GDM1 (cell line): ENCODE results near the gene PDE1C.

Experiments
- DNase-seq: peaks from one replicate; lab custom pipeline; 2025; lab: John Stamatoyannopoulos, UW

PDE1C gene

DNA sequence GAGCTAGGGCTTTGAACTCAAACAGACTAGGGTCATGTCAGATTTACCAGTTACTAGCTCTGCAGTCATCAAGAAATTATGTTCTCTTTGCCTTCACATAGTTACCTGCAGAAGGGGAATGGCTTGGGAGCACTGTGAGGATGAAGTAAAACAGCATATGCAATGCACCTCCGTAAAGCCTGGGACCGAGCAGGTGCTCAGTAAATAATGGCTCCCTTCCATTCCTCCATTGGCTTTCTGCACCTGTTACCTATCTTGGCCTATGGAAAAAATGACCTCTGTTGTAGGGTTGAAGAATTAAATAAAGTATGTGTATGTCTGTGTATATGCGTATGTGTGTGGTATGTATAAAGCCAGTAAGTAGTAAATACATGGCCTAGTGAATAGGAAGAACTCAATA lies 78.8 kb downstream of the PDE1C start:
- DNase-seq: no peak

DNA sequence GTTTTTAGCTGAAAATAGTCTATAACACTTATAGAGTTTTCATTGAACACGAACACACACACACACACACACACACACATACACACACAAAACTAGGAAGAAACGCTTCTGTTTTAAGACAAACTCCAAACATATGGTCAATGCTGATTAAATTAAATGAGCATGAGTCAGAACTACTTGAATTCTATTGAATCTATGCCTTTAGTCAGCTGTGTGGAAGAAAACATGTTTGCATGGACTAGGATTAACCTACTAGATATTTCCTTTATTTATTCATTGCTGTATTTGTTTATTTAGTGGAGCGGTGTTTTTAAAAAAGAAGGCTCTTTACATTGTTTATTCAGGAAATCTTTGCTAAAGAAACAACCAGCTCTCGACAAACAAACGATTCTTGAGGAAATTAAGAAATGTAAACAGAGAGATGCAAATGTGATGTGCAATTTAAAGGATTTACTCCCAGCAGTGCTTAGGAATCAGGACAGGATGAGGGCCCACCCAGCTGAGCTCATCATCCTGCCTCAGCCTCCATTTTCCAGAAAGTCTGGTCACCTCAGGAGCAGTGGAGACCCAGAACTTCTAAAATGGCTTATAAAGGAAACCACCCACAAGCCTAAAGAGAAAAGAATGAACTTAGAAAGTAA lies 83.2 kb downstream of the PDE1C start:
- no peak for DNase-seq

DNA sequence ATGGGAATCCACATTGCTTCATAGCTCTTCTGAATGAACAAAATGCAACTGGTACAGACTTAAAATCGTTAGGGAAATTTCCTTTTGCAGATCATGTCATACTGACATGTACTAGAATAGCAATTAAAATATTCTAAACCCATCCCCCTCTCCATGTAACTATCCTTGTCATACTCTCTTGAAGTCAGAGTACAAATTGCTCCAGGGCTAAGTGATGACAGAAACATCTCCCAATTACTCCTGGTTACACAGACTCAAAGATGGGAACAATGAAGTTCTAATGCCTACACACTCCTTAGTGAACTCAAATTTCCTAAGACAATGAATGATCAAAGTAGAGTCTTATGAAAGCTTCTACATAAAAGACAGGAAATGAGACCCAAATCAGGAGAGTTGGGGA lies 87.2 kb downstream of the PDE1C start:
- DNase-seq: no peak

DNA sequence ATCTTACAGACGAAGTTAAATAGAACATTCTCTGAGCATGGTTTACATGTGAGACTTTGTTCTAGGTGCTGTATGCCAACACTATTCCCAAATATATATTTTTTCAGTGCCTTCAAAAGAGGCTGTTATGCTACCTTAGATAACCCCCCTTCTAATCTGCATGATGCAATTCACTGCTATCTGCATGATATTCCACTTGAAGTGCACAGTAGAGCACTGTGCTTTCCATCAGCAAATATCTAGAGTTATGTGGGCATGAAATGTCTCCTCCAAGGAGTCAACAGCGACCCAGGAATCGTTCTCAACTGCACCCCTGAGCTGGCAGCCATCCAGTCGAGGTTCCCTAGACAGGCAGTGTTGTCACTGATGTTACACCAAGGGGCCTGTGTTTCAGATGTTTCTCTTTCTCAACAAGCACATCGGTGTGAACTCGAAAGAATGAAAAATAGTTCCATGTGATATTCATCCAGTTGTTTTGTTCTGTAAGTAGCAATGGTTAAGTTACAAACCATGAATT lies 88.3 kb downstream of the PDE1C start:
- no peak for DNase-seq

DNA sequence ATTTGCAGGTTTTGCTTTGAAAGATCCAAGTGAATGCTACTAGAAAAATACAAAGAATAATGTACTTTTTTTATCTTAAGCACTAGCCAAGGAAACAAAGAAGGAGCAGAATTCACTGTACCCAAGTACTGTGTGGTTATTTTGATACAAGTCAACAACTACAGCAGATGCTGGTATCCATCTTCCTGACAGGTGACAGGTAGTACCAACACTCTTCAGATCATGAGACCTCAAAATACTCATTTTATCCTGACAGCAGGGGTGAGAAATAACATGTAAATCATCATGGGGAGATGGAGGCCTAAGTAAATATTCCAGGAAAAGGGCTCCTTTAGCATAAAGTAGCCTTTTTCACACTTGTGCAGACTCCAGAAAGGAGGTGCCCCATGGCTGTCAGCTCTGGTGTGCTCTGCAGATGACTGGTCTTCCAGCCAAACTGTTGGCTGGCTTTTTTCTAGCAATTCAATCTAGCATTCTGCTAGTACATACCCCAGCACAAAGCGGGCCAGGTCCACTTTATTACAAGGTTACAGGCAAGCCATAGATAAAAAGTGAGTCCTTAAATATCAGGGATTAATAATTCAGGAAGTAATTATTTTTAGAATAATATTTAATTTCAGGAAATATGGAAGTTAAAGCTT lies 90.4 kb downstream of the PDE1C start:
- no peak for DNase-seq

DNA sequence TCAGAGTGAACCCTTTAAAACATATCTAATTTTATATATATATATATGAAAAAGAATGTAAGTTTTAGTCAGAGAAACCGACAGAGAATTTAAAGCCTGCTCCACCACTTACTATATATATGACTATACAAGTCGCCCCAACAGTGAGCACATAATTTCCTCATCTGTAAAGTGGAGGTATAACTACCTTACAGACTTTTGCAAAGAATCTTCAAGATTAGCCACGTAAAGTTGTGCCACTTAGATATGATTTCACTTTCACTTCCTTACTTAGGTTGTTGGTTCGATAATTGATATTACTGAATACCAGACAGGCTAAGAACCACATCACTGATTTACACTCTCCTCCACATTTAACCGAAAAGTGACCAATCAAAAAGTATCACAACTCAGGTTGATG lies 94.7 kb downstream of the PDE1C start:
- no peak for DNase-seq

DNA sequence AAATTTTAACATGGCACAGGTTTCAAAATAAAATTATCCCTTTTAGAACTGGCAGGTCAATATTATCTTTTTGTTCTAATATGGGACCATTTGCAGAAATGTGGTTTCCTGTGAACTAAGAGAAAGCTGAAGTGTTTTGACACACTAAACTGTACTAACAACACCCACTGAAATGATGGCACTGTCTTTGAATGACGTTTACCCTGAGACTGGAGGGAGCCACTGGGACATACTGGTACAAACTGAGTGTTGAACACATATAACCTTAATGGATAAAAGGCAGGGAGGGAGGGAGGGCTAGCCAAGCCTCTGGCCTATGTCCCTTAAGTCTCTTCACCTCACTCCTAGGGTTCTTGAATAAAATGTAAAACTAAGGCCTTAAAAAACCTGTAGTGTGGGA lies 95.9 kb downstream of the PDE1C start:
- no peak for DNase-seq

DNA sequence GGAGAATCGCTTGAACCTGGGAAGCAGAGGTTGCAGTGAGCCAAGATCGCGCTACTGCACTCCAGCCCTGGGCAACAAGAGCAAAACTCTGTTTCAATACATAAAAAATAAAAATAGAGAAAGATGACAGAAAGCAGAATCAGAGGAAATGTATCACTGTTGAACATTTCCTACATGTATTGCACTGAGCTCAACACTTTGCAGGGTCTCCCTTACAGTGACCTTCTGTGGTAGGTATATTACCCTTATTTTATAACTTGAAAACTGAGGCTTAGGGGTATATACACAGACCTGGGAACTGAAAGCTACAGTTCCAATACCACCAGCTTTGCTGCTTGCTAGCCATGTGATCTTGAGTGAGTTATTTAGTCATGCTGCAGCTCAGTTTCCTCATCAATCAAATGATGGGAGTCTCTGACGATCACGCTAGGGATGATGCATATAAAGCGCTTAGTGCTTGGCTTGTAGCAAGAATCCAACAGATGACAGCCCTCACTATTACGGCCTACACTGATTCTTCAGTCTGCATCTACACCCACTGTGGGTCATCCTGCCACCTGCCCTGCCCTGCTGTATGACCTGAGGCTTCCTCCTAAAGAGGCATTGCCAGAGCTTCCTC lies 99.0 kb downstream of the PDE1C start:
- DNase-seq: no peak

DNA sequence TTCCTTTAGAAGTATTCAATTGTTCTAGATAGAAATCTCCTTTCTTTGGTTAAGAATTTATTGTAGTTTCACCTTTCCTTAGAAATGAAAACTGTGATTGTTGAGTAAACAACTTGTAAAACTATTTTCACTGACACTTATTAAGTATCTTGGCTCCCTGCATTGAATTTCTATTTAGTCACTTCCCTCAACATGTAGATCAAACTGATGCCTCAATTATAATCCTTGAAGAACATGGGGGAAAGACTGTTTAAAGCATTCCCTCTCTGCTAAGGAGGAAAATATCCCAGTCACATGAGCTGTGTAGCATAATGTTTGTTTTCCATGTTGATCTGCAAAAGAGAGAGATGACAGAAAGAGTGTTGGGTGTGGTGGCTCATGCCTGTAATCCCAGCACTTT lies 99.7 kb downstream of the PDE1C start:
- DNase-seq: no peak

DNA sequence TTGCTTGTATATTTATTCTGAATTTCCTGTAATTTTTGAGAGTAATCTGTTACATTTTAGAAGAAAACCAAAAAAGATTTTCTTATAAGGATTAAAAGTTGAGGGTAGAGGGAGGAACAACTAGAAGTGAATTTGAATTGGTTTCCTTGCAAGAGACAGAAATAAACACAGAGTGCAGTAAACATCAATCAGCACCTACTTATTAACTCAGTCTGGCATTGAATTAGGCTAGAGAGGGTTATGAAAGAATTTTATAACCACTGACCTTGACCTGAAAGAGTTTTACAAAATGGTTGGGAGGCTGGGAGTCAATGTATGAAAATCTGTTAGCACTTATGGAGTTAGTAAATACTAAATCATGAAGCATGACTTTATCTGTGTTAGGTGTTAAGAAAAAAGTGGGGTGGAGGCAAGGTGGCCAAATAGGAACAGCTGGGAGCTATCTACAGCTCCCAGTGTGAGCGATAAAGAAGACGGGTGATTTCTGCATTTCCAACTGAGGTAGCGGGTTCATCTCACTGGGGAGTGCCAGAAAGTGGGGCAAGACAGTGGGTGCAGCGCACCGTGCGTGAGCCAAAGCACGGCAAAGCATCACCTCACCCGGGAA lies 106.5 kb downstream of the PDE1C start:
- DNase-seq: no peak

DNA sequence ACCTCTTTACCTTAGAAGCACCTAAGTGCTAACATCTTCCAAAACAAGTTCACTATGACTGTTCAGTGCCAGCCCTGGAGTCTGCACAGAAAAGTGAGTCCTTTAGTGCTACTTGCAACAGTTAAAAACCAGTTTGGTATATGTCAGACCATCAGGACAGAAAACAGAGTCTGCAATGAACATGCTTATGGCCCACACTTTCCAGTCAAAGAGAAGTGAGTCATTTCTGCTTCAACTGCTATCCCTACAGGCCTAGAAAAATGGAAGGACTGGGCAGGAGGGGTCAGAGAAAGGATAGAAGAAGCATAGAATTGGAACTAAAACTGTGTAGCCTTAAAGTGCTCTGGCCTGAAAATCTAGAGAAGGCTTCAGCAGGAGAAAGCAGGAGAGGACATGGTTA lies 108.0 kb downstream of the PDE1C start:
- no peak for DNase-seq

DNA sequence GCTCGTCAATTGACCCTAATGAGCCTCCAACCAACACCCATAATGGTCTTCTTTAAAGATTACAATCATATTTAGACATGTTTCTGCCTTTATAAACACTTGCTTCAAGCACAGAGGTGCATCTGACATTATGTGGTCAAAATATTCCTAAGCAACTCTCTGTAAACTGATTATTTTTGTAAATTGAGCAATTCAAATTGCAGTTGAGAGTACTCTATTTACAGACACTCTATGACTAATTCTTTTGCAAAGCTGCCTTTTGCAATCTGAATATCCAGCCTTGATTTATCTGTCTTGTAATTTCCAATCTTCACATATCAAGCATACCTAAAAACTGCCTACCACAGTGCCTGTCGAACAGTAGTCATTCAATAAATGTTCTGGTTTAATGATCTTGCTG lies 112.0 kb downstream of the PDE1C start:
- DNase-seq: no peak

DNA sequence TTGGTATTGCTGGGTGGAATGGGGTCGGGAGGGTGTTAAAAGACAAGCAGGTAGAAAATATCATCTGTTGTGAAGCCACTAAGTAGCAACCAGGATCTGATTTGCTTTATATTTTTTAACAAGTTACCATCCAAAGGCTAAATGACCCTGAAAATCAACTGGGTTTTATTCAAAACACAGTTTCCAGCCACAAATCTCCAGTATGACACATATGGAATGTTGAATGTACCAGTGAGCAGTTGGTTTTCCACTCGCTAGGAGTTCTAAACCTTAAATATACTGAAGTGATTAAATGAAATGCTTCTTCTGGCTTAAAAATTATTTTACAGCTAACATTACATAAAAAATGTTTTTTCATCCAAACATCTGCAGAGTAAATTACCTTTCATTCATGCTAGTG lies 112.5 kb downstream of the PDE1C start:
- DNase-seq: no peak

DNA sequence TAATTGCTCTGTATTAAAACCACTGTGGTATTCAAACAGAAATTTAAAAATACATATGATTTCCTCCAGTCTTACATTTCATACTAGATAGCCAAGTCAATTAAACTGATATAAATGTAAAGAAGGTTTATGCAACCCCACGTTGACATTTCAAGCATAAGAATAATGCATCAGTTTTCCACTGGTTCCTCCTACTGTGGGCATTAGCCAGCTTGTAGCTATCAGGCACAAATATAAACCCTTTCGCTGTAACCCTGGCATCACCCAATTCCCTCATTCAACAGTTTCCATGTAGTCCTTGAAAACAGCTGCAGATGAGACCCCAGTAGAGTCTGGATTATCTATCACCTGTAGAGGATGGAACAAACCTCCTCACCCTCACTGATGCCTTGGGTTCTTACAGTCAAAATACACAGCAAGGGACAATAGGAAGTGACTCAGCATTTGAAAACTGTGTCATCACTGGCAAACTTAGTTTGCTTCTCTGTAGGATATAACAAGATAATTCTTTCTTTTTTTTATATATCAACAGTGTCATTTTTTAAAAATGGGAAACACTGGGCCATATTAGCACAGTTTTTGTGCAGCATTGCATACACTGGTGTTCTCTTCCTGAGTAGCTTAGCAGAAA lies 113.0 kb downstream of the PDE1C start:
- DNase-seq: no peak

DNA sequence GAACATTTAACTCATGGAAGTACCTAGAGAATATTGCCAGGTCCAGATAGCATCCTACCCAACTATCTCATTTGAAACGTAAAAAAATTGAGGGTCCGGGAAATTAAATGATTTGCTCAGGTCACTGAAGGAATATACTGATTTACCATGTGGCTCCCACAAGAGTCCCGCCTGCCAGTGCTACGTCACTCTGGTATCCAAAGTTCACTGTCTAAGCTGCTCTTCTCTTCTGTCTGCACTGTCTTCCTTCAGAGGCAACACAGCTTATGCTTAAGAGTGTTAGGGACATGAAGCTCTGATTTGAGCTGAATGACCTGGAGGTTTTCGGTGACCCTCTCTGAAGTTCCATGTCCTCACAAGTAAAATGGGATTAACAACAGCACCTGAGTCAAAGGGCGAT lies 114.6 kb downstream of the PDE1C start:
- DNase-seq: no peak

DNA sequence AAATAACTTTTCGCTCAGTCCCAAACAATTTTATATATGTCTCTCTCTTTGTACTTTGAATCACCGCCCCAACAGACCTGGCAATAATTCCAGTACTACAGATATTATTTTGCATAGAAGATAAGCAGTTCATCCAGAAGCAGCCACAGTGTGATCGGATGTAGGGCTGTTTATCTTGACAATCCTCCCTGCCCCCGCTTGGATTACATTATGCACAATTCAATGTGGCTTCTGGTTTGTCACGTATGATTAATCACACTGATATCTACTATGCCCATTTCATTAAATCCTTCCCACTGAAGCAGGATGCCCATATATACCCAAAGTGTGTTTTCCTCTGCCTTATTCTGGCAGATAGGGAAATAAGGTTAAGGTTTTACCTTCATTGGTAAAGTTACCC lies 115.2 kb downstream of the PDE1C start:
- no peak for DNase-seq

DNA sequence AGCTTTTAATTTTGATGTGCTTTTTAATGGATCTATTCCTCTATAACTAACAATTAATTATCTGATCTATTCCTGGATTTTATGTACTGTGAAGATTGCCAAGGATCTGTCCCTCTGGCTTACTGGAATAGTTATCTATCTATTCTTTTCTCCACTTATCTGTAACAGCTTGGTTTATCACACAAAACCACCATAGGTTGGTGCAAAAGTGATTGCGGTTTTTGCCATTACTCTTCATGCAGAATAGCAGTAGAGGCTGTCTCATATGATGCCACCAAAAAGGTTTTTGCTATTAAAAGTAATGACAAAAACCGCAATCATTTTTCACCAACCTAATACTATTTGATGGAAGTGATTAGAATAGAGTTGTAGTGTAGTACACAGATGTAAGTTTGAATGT lies 115.7 kb downstream of the PDE1C start:
- DNase-seq: no peak

DNA sequence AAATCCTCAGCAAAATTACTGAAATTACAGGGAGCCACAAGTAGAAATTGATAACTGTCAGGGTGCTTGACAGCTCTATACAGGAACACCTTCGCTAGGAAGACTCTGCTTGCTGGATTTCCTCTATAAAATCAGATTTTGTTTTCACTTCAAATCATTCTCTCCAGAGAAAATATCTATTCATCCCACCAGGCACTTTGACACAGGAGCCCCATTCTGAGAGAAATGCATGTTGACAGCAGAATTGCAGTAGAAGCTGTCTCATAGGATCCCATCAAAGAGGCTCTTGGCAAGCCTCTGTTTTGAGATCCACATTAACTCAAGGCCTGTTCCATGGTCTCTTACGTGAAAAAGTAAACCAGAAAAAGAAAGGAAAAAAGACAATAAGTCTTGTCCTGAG lies 116.8 kb downstream of the PDE1C start:
- DNase-seq: no peak

DNA sequence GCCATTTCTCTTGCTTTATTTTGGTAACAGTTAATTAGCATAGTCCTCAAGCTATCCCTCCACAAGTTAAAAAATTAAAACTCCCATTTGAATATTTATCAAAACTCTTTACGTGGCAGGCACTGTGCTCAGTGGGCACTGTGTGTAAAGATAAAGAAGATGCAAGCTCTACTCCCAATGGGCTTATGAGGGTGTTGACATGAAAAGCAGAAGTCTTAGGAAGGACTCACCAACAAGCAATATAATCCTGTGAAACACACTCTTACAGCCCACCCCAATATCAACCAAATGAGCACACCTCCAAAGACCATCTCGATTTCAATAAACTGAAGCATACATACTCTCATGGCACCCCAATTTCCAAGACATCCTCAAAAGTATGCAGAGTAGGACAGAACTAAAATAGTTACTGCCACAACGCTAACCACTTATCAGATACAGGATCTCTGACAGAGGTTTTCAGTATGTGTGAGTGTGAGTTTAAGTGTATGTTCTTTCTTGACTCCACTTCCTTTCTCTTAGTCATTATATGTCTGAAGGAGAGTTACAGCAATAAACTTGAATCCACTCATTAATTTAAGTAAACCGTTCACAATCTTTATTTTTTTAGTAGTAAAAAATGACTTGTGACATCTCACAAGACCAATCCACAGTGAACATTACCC lies 120.0 kb downstream of the PDE1C start:
- peak; percentile 34 for DNase-seq

DNA sequence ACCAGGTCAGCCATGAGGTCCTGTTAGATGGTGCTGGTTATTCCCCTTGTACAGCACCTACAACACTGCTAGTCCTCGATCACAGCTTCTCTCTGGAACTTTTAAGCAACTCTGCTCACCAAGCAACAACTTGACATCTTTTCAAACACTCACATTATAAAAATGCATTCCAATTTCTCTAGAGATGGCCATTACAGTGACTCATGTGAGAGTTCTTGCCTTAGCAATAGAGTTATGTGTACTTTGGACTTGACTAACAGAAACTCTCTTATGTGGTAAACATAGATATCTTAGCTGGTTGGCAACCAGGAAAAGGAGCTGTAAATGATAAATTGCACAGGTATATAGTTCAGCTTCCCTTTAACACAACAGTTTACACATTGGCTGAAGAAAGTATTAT lies 122.2 kb downstream of the PDE1C start:
- DNase-seq: no peak

DNA sequence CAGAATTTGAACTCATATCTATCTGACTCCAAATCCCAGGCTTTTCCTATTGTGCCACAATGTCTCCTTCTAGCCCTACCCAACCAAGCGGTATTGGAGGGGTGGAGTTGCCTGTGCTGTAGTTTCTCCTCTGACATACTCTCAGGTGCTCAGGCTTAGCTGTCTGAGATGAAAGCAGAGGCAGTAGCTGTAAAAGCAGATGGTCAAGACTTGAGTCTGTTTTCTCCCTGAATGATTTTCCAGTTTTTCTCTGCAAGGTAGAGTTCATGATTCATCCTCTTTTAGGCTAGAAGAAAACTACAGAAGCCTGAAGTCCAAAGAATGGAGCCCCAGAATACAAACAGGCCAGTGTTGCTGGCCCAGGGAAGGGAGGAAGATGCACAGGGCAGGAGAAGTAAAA lies 130.0 kb downstream of the PDE1C start:
- no peak for DNase-seq

DNA sequence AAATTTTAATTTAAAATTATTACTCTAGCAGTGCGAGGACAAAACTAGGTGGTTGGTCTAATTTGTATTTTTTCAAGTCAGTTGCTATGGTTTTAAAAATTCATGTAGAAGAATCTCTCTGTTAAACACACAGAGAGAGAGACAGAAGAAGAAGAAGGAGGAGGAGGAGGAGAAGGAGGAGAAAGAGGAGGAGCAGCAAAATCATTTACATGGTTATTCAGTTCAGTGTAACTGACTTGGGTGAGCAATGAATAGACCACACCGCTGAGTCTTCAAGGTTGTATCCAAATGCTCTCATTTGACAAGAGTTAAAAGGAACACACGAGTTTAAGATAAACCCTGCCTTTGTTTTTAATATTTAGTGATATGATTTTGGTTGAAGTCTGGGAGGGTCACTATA lies 131.1 kb downstream of the PDE1C start:
- no peak for DNase-seq
